ENCODE data around the gene FNIP2.
"Not testable (repeated sequence)": the region's sequence is repeated elsewhere in the genome, so short reads cannot be mapped to it uniquely, and the experiment has no call there.

Gene FNIP2

GRCh38 chr4:158927774-158928173, 158.9 kb downstream of the FNIP2 start:
- DNase-seq: not testable (repeated sequence)

- peak in 1 of 5 experiments; percentile 38 for DNase-seq
Measured at GRCh38 chr4:158929939-158930638, 161.3 kb downstream of the FNIP2 start.

- no peak for DNase-seq
Measured at GRCh38 chr4:158930639-158930972, 161.8 kb downstream of the FNIP2 start.

- no peak for DNase-seq
Measured at GRCh38 chr4:158933236-158933635, 164.4 kb downstream of the FNIP2 start.

GRCh38 chr4:158934996-158935669, 166.3 kb downstream of the FNIP2 start:
- DNase-seq: no peak

GRCh38 chr4:158936238-158936637, 167.4 kb downstream of the FNIP2 start:
- no peak for DNase-seq

- DNase-seq: no peak
Measured at GRCh38 chr4:158938220-158939044, 169.6 kb downstream of the FNIP2 start.

GRCh38 chr4:158940271-158940670, 171.4 kb downstream of the FNIP2 start:
- no peak for DNase-seq

GRCh38 chr4:158941321-158941720, 172.5 kb downstream of the FNIP2 start:
- DNase-seq: no peak

GRCh38 chr4:158941895-158942294, 173.1 kb downstream of the FNIP2 start:
- DNase-seq: no peak

GRCh38 chr4:158945529-158946108, 176.8 kb downstream of the FNIP2 start:
- DNase-seq: no peak

- no peak for DNase-seq
Measured at GRCh38 chr4:158946825-158947224, 178.0 kb downstream of the FNIP2 start.

- no peak for DNase-seq
Measured at GRCh38 chr4:158948071-158948470, 179.2 kb downstream of the FNIP2 start.

- DNase-seq: no peak
Measured at GRCh38 chr4:158949099-158949498, 180.3 kb downstream of the FNIP2 start.

- DNase-seq: not testable (repeated sequence)
Measured at GRCh38 chr4:158952221-158952774, 183.5 kb downstream of the FNIP2 start.

GRCh38 chr4:158956345-158956744, 187.5 kb downstream of the FNIP2 start:
- DNase-seq: not testable (repeated sequence)

GRCh38 chr4:158956918-158957317, 188.1 kb downstream of the FNIP2 start:
- DNase-seq: not testable (repeated sequence)

Data from T-helper 2 cell (primary cell).